ENCODE data around the gene LYG1. TPM values are rescaled to one million over a fixed set of nuclear protein-coding genes. Genes with fewer than 3 reads are reported as not detected.

Gene LYG1
- total and polyA plus RNA-seq, 2 of the 13 experiments (the other 11 are each of a cell fraction or from before 2014, with no cell fraction given): 1.00 to 2.9 TPM

- no peaks in the 10 kb centered on the region for H3K79me2 ChIP-seq (ENCODE audit: insufficient read depth, low read length)
- H3K4me1 ChIP-seq (ENCODE audit: insufficient read depth, low read length): no peaks in the 10 kb centered on the region
- CTCF ChIA-PET (ENCODE audit: low intra/inter-chr PET ratio, low total read pairs): no interaction called here
- H2AFZ ChIP-seq (ENCODE audit: low read length): no peak overlapping the region
- no peak overlapping the region for H3K4me3 ChIP-seq (replicated peaks in 1 of 3; ENCODE audit: insufficient read depth in 1 of 3, low read depth in 2 of 3, low read length in 3 of 3)
- in situ Hi-C loops (cut with HindIII; ENCODE audit: extremely low pct_ligation_motif_present, low pct_unique_long_range_greater_than_20kb): no loop called here
- DNase-seq (ENCODE audit: low spot score): no peak
- TF ChIP-seq NPAS2 (CRISPR knock-in tag; IDR thresholded peaks at IDR 0.05; ENCODE audit: borderline replicate concordance): no peak
- no peak for TF ChIP-seq ZFP62 (CRISPR knock-in tag; IDR thresholded peaks at IDR 0.05)
- TF ChIP-seq, protein P1, sequence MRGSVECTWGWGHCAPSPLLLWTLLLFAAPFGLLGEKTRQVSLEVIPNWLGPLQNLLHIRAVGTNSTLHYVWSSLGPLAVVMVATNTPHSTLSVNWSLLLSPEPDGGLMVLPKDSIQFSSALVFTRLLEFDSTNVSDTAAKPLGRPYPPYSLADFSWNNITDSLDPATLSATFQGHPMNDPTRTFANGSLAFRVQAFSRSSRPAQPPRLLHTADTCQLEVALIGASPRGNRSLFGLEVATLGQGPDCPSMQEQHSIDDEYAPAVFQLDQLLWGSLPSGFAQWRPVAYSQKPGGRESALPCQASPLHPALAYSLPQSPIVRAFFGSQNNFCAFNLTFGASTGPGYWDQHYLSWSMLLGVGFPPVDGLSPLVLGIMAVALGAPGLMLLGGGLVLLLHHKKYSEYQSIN (CRISPR knock-in tag; IDR thresholded peaks at IDR 0.05; ENCODE audit: borderline replicate concordance): no peak
- TF ChIP-seq NAIF1 (CRISPR knock-in tag; IDR thresholded peaks at IDR 0.05; ENCODE audit: borderline replicate concordance): no peak
- no peak for TF ChIP-seq DR1 (CRISPR knock-in tag; IDR thresholded peaks at IDR 0.05)
- no TSS peak for BruUV-seq (replicated peaks)
- FAIRE-seq: no peak
- H3K9me3 ChIP-seq (ENCODE audit: low read length): no peaks in the 10 kb centered on the region
- H3K27ac ChIP-seq (ENCODE audit: extremely low read length, insufficient read depth, low read length): no peak overlapping the region
- intact Hi-C loops (cut with micrococcal nuclease; ENCODE audit: unreplicated experiment): loop anchor here (2.0 kb wide), 1 partner anchor 21 kb away; no protein-coding TSS in a partner anchor
- H4K20me1 ChIP-seq (ENCODE audit: insufficient read depth, low read length): no peaks in the 10 kb centered on the region
- no peaks in the 10 kb centered on the region for H3K36me3 ChIP-seq (replicated peaks in 1 of 2; ENCODE audit: control insufficient read depth in 1 of 2, insufficient read depth in 2 of 2, low read length in 2 of 2)
- POLR2A ChIA-PET: no interaction called here
- H3K4me2 ChIP-seq (ENCODE audit: low read depth, low read length): no peak overlapping the region
- no peak for ATAC-seq
- no peak overlapping the region for H3K9ac ChIP-seq (ENCODE audit: insufficient read depth, low read depth, low read length)
- 100% methylated on average over 2 of the region's 2 CpGs for WGBS (ENCODE audit: low lambda C conversion rate)
- no peaks in the 10 kb centered on the region for H3K27me3 ChIP-seq (ENCODE audit: control insufficient read depth in 1 of 2, insufficient read depth in 2 of 2, low read length in 2 of 2)
These were observed 3.0 kb downstream of the LYG1 start for GRCh38 chr2:99297994-99298393.

DNA sequence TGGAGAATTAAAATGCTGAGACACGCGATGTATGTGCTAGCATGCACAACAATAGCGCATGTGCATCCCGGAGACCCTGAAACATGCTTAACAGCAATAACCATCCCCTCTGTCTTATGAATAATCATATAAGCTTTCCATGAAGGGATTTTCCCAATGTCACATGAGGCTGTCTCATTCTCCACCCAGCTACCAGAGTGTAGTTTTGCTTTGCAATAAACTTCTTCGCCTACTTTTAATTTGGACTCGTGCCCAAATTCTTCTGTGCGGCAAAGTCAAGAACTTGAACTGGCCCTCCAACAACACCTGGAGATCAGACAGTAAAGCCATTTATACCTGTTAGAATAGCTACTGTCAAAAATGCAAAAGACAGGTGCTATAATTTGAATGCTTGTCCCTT is 15.5 kb downstream of the LYG1 start:
- DNase-seq (ENCODE audit: low spot score): no peak
- no peak for TF ChIP-seq PAF1 (CRISPR knock-in tag; IDR thresholded peaks at IDR 0.05)
- no peak for TF ChIP-seq SUZ12 (IDR thresholded peaks at IDR 0.05; ENCODE audit: low read depth, low read length)
- TF ChIP-seq ZNF251 (CRISPR knock-in tag; IDR thresholded peaks at IDR 0.05): no peak
- no peak for TF ChIP-seq ZNF101 (CRISPR knock-in tag; IDR thresholded peaks at IDR 0.05; ENCODE audit: borderline replicate concordance, low read depth)
- no peak for TF ChIP-seq NPAS2 (CRISPR knock-in tag; IDR thresholded peaks at IDR 0.05; ENCODE audit: borderline replicate concordance)
- TF ChIP-seq, protein P2, sequence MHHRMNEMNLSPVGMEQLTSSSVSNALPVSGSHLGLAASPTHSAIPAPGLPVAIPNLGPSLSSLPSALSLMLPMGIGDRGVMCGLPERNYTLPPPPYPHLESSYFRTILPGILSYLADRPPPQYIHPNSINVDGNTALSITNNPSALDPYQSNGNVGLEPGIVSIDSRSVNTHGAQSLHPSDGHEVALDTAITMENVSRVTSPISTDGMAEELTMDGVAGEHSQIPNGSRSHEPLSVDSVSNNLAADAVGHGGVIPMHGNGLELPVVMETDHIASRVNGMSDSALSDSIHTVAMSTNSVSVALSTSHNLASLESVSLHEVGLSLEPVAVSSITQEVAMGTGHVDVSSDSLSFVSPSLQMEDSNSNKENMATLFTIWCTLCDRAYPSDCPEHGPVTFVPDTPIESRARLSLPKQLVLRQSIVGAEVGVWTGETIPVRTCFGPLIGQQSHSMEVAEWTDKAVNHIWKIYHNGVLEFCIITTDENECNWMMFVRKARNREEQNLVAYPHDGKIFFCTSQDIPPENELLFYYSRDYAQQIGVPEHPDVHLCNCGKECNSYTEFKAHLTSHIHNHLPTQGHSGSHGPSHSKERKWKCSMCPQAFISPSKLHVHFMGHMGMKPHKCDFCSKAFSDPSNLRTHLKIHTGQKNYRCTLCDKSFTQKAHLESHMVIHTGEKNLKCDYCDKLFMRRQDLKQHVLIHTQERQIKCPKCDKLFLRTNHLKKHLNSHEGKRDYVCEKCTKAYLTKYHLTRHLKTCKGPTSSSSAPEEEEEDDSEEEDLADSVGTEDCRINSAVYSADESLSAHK (CRISPR knock-in tag; IDR thresholded peaks at IDR 0.05; ENCODE audit: borderline replicate concordance): no peak
- no peak for TF ChIP-seq FOXC1 (CRISPR knock-in tag; IDR thresholded peaks at IDR 0.05; ENCODE audit: borderline replicate concordance)
- no peak for TF ChIP-seq NR1H2 (CRISPR knock-in tag; IDR thresholded peaks at IDR 0.05; ENCODE audit: borderline replicate concordance, low read depth)
- TF ChIP-seq, protein P3, sequence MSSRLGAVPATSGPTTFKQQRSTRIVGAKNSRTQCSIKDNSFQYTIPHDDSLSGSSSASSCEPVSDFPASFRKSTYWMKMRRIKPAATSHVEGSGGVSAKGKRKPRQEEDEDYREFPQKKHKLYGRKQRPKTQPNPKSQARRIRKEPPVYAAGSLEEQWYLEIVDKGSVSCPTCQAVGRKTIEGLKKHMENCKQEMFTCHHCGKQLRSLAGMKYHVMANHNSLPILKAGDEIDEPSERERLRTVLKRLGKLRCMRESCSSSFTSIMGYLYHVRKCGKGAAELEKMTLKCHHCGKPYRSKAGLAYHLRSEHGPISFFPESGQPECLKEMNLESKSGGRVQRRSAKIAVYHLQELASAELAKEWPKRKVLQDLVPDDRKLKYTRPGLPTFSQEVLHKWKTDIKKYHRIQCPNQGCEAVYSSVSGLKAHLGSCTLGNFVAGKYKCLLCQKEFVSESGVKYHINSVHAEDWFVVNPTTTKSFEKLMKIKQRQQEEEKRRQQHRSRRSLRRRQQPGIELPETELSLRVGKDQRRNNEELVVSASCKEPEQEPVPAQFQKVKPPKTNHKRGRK (CRISPR knock-in tag; IDR thresholded peaks at IDR 0.05): no peak
- TF ChIP-seq YEATS4 (CRISPR knock-in tag; IDR thresholded peaks at IDR 0.05; ENCODE audit: borderline replicate concordance): no peak

More for the DNA sequence above, 15.5 kb downstream of the LYG1 start:
- Histone ChIP-seq H2AFZ (ENCODE audit: low read length) (no peak overlapping the region), H3K27ac (ENCODE audit: extremely low read length, insufficient read depth, low read length) (no peak overlapping the region), H3K4me3 (replicated peaks in 1 of 3; ENCODE audit: insufficient read depth in 1 of 3, low read depth in 2 of 3, low read length in 3 of 3) (no peak overlapping the region), H3K9ac (ENCODE audit: insufficient read depth, low read depth, low read length) (no peak overlapping the region), H3K9me3 (ENCODE audit: low read length) (no peaks in the 10 kb centered on the region), H3K79me2 (ENCODE audit: insufficient read depth, low read length) (no peaks in the 10 kb centered on the region), H3K27me3 (ENCODE audit: control insufficient read depth in 1 of 2, insufficient read depth in 2 of 2, low read length in 2 of 2) (no peaks in the 10 kb centered on the region), H3K36me3 (replicated peaks in 1 of 2; ENCODE audit: control insufficient read depth in 1 of 2, insufficient read depth in 2 of 2, low read length in 2 of 2) (no peaks in the 10 kb centered on the region), H3K4me2 (ENCODE audit: low read depth, low read length) (no peak overlapping the region), H3K4me1 (ENCODE audit: insufficient read depth, low read length) (peaks cover 10% of the 10 kb centered on the region), H4K20me1 (ENCODE audit: insufficient read depth, low read length) (no peaks in the 10 kb centered on the region)
- in situ Hi-C loops (cut with HindIII; ENCODE audit: extremely low pct_ligation_motif_present, low pct_unique_long_range_greater_than_20kb) (no loop called here), intact Hi-C loops (cut with micrococcal nuclease; ENCODE audit: unreplicated experiment) (no loop called here)
- no peak for FAIRE-seq
- ATAC-seq: no peak
- BruUV-seq (replicated peaks): no TSS peak
- 92% methylated on average over 7 of the region's 7 CpGs for WGBS (ENCODE audit: low lambda C conversion rate)
- ChIA-PET POLR2A (no interaction called here), CTCF (ENCODE audit: low intra/inter-chr PET ratio, low total read pairs) (no interaction called here)
